ENCODE measurements around the gene MACROD2.

The MACROD2 gene

GRCh38 chr20:15320941-15321340 is 1325.6 kb downstream of the MACROD2 start:
- H3K4me1 ChIP-seq (ENCODE audit: control insufficient read depth in 1 of 2, insufficient read depth in 2 of 2, low read length in 2 of 2): no peaks in the 10 kb centered on the region
- H3K27me3 ChIP-seq (ENCODE audit: low read depth, low read length): no peaks in the 10 kb centered on the region
- no peak overlapping the region for H3K27ac ChIP-seq (ENCODE audit: low read length)
- no peak overlapping the region for H3K4me3 ChIP-seq (ENCODE audit: low read depth in 1 of 2, low read length in 2 of 2)
- H3K36me3 ChIP-seq (ENCODE audit: control insufficient read depth in 1 of 2, insufficient read depth in 2 of 2, low read length in 2 of 2): no peaks in the 10 kb centered on the region
- no peaks in the 10 kb centered on the region for H3K9me3 ChIP-seq (ENCODE audit: control insufficient read depth in 1 of 2, low read length in 2 of 2)

- Histone ChIP-seq H3K36me3 (ENCODE audit: control insufficient read depth in 1 of 2, insufficient read depth in 2 of 2, low read length in 2 of 2) (no peaks in the 10 kb centered on the region), H3K27me3 (ENCODE audit: low read depth, low read length) (no peaks in the 10 kb centered on the region), H3K4me1 (ENCODE audit: control insufficient read depth in 1 of 2, insufficient read depth in 2 of 2, low read length in 2 of 2) (no peaks in the 10 kb centered on the region), H3K4me3 (ENCODE audit: low read depth in 1 of 2, low read length in 2 of 2) (no peak overlapping the region), H3K9me3 (ENCODE audit: control insufficient read depth in 1 of 2, low read length in 2 of 2) (no peaks in the 10 kb centered on the region), H3K27ac (ENCODE audit: low read length) (no peak overlapping the region)
Measured at GRCh38 chr20:15327123-15327522, 1331.8 kb downstream of the MACROD2 start.

- Histone ChIP-seq H3K4me3 (ENCODE audit: low read depth in 1 of 2, low read length in 2 of 2) (no peak overlapping the region), H3K27ac (ENCODE audit: low read length) (no peak overlapping the region), H3K27me3 (ENCODE audit: low read depth, low read length) (no peaks in the 10 kb centered on the region), H3K4me1 (ENCODE audit: control insufficient read depth in 1 of 2, insufficient read depth in 2 of 2, low read length in 2 of 2) (no peaks in the 10 kb centered on the region), H3K9me3 (ENCODE audit: control insufficient read depth in 1 of 2, low read length in 2 of 2) (no peaks in the 10 kb centered on the region), H3K36me3 (ENCODE audit: control insufficient read depth in 1 of 2, insufficient read depth in 2 of 2, low read length in 2 of 2) (no peaks in the 10 kb centered on the region)
Measured at GRCh38 chr20:15328084-15328483, 1332.8 kb downstream of the MACROD2 start.

DNA sequence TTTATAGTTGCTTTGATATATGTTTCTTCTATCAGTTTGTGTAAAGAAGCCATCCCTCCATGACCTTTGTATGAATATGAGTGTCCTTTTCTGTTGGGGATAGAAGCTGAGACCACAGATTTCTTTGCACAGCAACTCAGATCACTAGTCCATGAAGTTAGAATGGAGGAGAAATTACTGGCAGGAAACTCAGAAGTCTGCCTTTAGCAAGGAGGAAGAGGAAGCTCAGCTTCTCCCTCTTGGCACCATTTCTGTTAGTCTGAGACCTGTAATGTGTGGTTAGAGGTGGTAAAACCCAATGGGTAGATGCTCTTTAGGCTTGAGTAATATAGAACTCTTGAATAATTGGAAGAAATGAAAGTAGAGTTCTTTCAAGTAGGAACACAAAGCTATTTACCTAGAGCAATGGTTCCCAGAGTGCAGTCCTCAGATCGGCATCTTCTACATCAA is 1337.4 kb downstream of the MACROD2 start:
- Histone ChIP-seq H3K36me3 (ENCODE audit: control insufficient read depth in 1 of 2, insufficient read depth in 2 of 2, low read length in 2 of 2) (no peaks in the 10 kb centered on the region), H3K4me3 (ENCODE audit: low read depth in 1 of 2, low read length in 2 of 2) (no peak overlapping the region), H3K9me3 (ENCODE audit: control insufficient read depth in 1 of 2, low read length in 2 of 2) (no peaks in the 10 kb centered on the region), H3K27me3 (ENCODE audit: low read depth, low read length) (no peaks in the 10 kb centered on the region), H3K4me1 (ENCODE audit: control insufficient read depth in 1 of 2, insufficient read depth in 2 of 2, low read length in 2 of 2) (no peaks in the 10 kb centered on the region), H3K27ac (ENCODE audit: low read length) (no peak overlapping the region)

DNA sequence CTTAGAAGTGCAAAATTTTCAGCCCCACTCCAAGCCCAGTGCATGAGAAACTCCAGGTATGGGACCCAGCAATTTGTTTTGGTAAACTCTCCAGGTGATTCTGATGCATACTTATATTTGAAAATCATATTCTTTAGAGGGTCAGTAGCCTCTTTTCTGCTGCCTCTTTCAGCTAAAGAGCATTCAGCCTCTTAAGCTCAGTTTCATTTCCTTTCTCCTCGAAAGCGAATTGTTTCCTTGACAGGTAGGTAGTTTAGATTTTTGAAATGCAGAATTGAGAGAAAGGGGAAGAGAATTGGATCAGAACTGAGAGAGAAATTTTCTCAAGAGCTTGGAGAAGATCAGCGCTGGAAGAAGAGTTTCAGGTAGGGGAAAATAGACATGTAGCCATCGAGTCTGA is 1337.9 kb downstream of the MACROD2 start:
- H3K4me3 ChIP-seq (ENCODE audit: low read depth in 1 of 2, low read length in 2 of 2): no peak overlapping the region
- no peak overlapping the region for H3K27ac ChIP-seq (ENCODE audit: low read length)
- no peaks in the 10 kb centered on the region for H3K36me3 ChIP-seq (ENCODE audit: control insufficient read depth in 1 of 2, insufficient read depth in 2 of 2, low read length in 2 of 2)
- no peaks in the 10 kb centered on the region for H3K9me3 ChIP-seq (ENCODE audit: control insufficient read depth in 1 of 2, low read length in 2 of 2)
- no peaks in the 10 kb centered on the region for H3K27me3 ChIP-seq (ENCODE audit: low read depth, low read length)
- no peaks in the 10 kb centered on the region for H3K4me1 ChIP-seq (ENCODE audit: control insufficient read depth in 1 of 2, insufficient read depth in 2 of 2, low read length in 2 of 2)

GRCh38 chr20:15336011-15336410 is 1340.7 kb downstream of the MACROD2 start:
- Histone ChIP-seq H3K27ac (ENCODE audit: low read length) (no peak overlapping the region), H3K9me3 (ENCODE audit: control insufficient read depth in 1 of 2, low read length in 2 of 2) (no peaks in the 10 kb centered on the region), H3K27me3 (ENCODE audit: low read depth, low read length) (no peaks in the 10 kb centered on the region), H3K4me3 (ENCODE audit: low read depth in 1 of 2, low read length in 2 of 2) (no peak overlapping the region), H3K36me3 (ENCODE audit: control insufficient read depth in 1 of 2, insufficient read depth in 2 of 2, low read length in 2 of 2) (no peaks in the 10 kb centered on the region), H3K4me1 (ENCODE audit: control insufficient read depth in 1 of 2, insufficient read depth in 2 of 2, low read length in 2 of 2) (no peaks in the 10 kb centered on the region)

DNA sequence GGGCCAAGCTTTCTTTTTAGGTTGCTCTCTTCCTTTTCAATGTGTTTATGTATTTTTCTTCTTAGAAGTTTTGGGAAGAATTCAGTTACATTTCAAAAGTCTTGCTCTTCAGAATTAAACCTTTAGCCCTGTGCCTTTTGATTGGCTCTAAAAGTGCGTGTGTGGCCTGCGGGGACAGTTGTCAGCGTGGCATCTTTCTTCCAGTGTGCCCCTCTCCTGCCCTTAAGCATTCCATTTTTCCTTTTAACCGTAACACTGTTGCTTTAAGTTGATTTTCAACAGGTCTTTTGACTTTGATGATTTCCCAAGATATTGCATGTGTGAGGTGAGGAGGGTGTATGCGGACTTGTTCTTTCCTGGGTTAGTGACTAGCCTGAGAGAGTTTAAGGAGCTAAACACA is 1341.2 kb downstream of the MACROD2 start:
- no peaks in the 10 kb centered on the region for H3K27me3 ChIP-seq (ENCODE audit: low read depth, low read length)
- H3K9me3 ChIP-seq (ENCODE audit: control insufficient read depth in 1 of 2, low read length in 2 of 2): no peaks in the 10 kb centered on the region

DNA sequence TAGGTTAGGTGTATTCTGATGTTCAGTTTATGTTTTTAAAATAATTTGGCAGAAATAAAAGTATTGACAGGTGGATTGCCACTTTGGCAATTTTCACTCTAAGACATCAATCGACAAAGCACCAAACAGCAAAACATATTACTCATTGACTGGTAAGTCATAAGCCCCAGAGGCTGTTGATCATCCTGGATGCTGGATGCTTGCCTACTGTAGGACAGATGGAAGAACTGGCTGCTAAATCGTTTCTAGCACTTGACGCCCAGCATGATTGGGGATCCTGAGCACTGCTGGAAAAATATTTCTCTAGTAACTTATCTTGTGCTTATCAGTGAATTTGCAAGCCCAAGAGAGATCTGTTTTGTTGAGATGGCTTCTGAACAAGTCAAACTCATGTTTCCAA is 1343.9 kb downstream of the MACROD2 start:
- no peak overlapping the region for H3K4me3 ChIP-seq (ENCODE audit: low read depth in 1 of 2, low read length in 2 of 2)
- H3K36me3 ChIP-seq (ENCODE audit: control insufficient read depth in 1 of 2, insufficient read depth in 2 of 2, low read length in 2 of 2): no peaks in the 10 kb centered on the region
- H3K27me3 ChIP-seq (ENCODE audit: low read depth, low read length): no peaks in the 10 kb centered on the region
- no peak overlapping the region for H3K27ac ChIP-seq (ENCODE audit: low read length)
- H3K9me3 ChIP-seq (ENCODE audit: control insufficient read depth in 1 of 2, low read length in 2 of 2): no peaks in the 10 kb centered on the region
- no peaks in the 10 kb centered on the region for H3K4me1 ChIP-seq (ENCODE audit: control insufficient read depth in 1 of 2, insufficient read depth in 2 of 2, low read length in 2 of 2)

More for the DNA sequence above, 1341.2 kb downstream of the MACROD2 start:
- Histone ChIP-seq H3K36me3 (ENCODE audit: control insufficient read depth in 1 of 2, insufficient read depth in 2 of 2, low read length in 2 of 2) (no peaks in the 10 kb centered on the region), H3K4me3 (ENCODE audit: low read depth in 1 of 2, low read length in 2 of 2) (no peak overlapping the region), H3K27ac (ENCODE audit: low read length) (no peak overlapping the region), H3K4me1 (ENCODE audit: control insufficient read depth in 1 of 2, insufficient read depth in 2 of 2, low read length in 2 of 2) (no peaks in the 10 kb centered on the region)

DNA sequence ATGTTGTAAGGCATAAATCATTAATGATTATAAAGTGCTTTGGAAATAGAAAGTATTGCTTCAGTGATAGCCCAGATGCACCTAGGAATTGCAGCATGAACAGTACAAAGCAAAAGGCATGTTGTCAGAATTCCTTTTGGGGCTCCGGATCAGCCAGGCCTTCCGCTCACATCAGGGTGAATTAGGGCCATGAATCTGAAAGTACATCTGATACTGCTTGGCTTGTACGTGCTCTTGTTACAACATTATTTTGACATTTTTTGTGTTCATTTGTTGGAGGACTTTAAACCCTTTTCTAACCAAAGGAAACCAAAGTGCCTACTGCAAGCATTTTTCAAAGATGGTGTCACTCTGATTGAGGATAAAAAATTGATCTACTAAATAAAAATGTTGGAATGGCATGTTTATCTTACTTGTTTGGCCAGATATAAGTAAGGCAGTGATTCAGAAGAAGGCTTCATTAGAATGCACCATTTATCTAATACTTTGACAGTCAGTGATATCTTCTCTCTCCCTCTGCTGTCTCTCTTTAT is 1347.7 kb downstream of the MACROD2 start:
- no peak overlapping the region for H3K4me3 ChIP-seq (ENCODE audit: low read depth in 1 of 2, low read length in 2 of 2)
- H3K36me3 ChIP-seq (ENCODE audit: control insufficient read depth in 1 of 2, insufficient read depth in 2 of 2, low read length in 2 of 2): no peaks in the 10 kb centered on the region
- H3K27me3 ChIP-seq (ENCODE audit: low read depth, low read length): no peaks in the 10 kb centered on the region
- no peaks in the 10 kb centered on the region for H3K9me3 ChIP-seq (ENCODE audit: control insufficient read depth in 1 of 2, low read length in 2 of 2)
- H3K4me1 ChIP-seq (ENCODE audit: control insufficient read depth in 1 of 2, insufficient read depth in 2 of 2, low read length in 2 of 2): no peaks in the 10 kb centered on the region
- no peak overlapping the region for H3K27ac ChIP-seq (ENCODE audit: low read length)

DNA sequence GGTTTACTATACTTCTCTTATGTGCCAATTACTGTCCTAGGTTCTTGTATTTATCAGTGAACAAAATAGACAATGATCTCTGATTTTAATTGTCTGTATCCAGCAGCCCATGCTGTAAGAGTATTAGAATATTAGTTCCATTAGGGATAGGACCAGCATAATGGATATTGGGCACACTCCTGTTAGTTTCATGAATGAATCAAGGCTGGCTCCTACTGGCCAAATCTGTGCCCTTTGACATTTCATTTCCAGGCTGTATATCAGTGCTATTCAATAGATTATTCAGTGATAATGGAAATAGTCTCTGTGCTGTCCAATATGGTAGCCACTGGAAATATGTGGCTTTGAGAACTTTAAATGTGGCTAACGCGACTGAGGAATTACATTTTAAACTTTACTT is 1350.0 kb downstream of the MACROD2 start:
- no peaks in the 10 kb centered on the region for H3K9me3 ChIP-seq (ENCODE audit: control insufficient read depth in 1 of 2, low read length in 2 of 2)
- H3K4me3 ChIP-seq (ENCODE audit: low read depth in 1 of 2, low read length in 2 of 2): no peak overlapping the region
- H3K4me1 ChIP-seq (ENCODE audit: control insufficient read depth in 1 of 2, insufficient read depth in 2 of 2, low read length in 2 of 2): no peaks in the 10 kb centered on the region
- no peaks in the 10 kb centered on the region for H3K36me3 ChIP-seq (ENCODE audit: control insufficient read depth in 1 of 2, insufficient read depth in 2 of 2, low read length in 2 of 2)
- H3K27me3 ChIP-seq (ENCODE audit: low read depth, low read length): no peaks in the 10 kb centered on the region
- no peak overlapping the region for H3K27ac ChIP-seq (ENCODE audit: low read length)

GRCh38 chr20:15346657-15347280 is 1351.5 kb downstream of the MACROD2 start:
- no peaks in the 10 kb centered on the region for H3K27me3 ChIP-seq (ENCODE audit: low read depth, low read length)
- H3K9me3 ChIP-seq (ENCODE audit: control insufficient read depth in 1 of 2, low read length in 2 of 2): no peaks in the 10 kb centered on the region
- H3K4me1 ChIP-seq (ENCODE audit: control insufficient read depth in 1 of 2, insufficient read depth in 2 of 2, low read length in 2 of 2): no peaks in the 10 kb centered on the region
- H3K27ac ChIP-seq (ENCODE audit: low read length): no peak overlapping the region
- H3K4me3 ChIP-seq (ENCODE audit: low read depth in 1 of 2, low read length in 2 of 2): no peak overlapping the region
- H3K36me3 ChIP-seq (ENCODE audit: control insufficient read depth in 1 of 2, insufficient read depth in 2 of 2, low read length in 2 of 2): no peaks in the 10 kb centered on the region

- Histone ChIP-seq H3K4me1 (ENCODE audit: control insufficient read depth in 1 of 2, insufficient read depth in 2 of 2, low read length in 2 of 2) (no peaks in the 10 kb centered on the region), H3K9me3 (ENCODE audit: control insufficient read depth in 1 of 2, low read length in 2 of 2) (no peaks in the 10 kb centered on the region), H3K4me3 (ENCODE audit: low read depth in 1 of 2, low read length in 2 of 2) (no peak overlapping the region), H3K36me3 (ENCODE audit: control insufficient read depth in 1 of 2, insufficient read depth in 2 of 2, low read length in 2 of 2) (no peaks in the 10 kb centered on the region), H3K27ac (ENCODE audit: low read length) (no peak overlapping the region), H3K27me3 (ENCODE audit: low read depth, low read length) (no peaks in the 10 kb centered on the region)
Measured at GRCh38 chr20:15359056-15359455, 1363.7 kb downstream of the MACROD2 start.

Measured in muscle layer of duodenum (tissue), 2 donors.